Liver (tissue), 9 donors: ENCODE measurements around the gene RIC8B. TPM values are rescaled to one million over a fixed set of nuclear protein-coding genes. Genes with fewer than 3 reads are reported as not detected.

ENCODE experiments used
- DNase-seq: peaks from one replicate; pipeline ENCODE4 v3.0.0-alpha.2; 2017; ENCODE audit warnings: low spot score
- H3K27ac ChIP-seq, 2 donors: one replicate each; pipeline ENCODE4 v1.7.0; 2013; ENCODE audit warnings: inconsistent platforms in 2 of 2, low read length in 2 of 2, control low read depth in 1 of 2, low read depth in 1 of 2, mild to moderate bottlenecking in 1 of 2
- H3K27me3 ChIP-seq, 4 donors: one replicate each; pipeline versions ENCODE4 v1.6.1 to v1.7.0; 2013; ENCODE audit warnings: low read length in 3 of 4, inconsistent platforms in 1 of 4, mild to moderate bottlenecking in 1 of 4, moderate library complexity in 1 of 4; ENCODE audit not compliant: control insufficient read depth in 4 of 4, insufficient read depth in 4 of 4
- H3K36me3 ChIP-seq, 4 donors: one replicate each; pipeline versions ENCODE4 v1.6.1 to v1.7.0; 2013; ENCODE audit warnings: low read length in 3 of 4, mild to moderate bottlenecking in 3 of 4, low read depth in 1 of 4, moderate library complexity in 1 of 4; ENCODE audit not compliant: control insufficient read depth in 4 of 4, insufficient read depth in 3 of 4
- H3K4me1 ChIP-seq, 4 donors: one replicate each; pipeline versions ENCODE4 v1.6.1 to v1.7.0; 2013; ENCODE audit warnings: low read length in 3 of 4, mild to moderate bottlenecking in 3 of 4, moderate library complexity in 1 of 4; ENCODE audit not compliant: control insufficient read depth in 4 of 4, insufficient read depth in 4 of 4
- H3K4me3 ChIP-seq, 3 donors: one replicate each; pipeline versions ENCODE4 v1.6.1 to v1.7.0; 2013; ENCODE audit warnings: low read length in 3 of 3, control low read depth in 1 of 3, low read depth in 1 of 3, mild to moderate bottlenecking in 1 of 3
- H3K9ac ChIP-seq, 2 donors: one replicate each; pipeline ENCODE4 v1.7.0; 2013; ENCODE audit warnings: low read length in 2 of 2, mild to moderate bottlenecking in 2 of 2, moderate library complexity in 2 of 2, control low read depth in 1 of 2, low read depth in 1 of 2
- H3K9me3 ChIP-seq, 4 donors: one replicate each; pipeline versions ENCODE4 v1.6.1 to v1.7.0; 2013; ENCODE audit warnings: low read length in 3 of 4; ENCODE audit not compliant: control insufficient read depth in 4 of 4
- FOXA2 ChIP-seq: IDR thresholded peaks from 2 replicates; pipeline ENCODE4 v1.6.1; 2016; ENCODE audit warnings: antibody characterized with exemption
- HNF4A ChIP-seq, 2 donors: conservative IDR thresholded peaks; 2 replicates each; pipeline ENCODE4 v1.6.1; 2016; ENCODE audit warnings: antibody characterized with exemption in 2 of 2, mild to moderate bottlenecking in 2 of 2
- HNF4G ChIP-seq: IDR thresholded peaks from 2 replicates; pipeline ENCODE4 v1.6.1; 2016; ENCODE audit warnings: antibody characterized with exemption
- JUND ChIP-seq, 2 donors: IDR thresholded peaks; 2 replicates each; pipeline ENCODE4 v1.6.1; 2016; ENCODE audit warnings: antibody characterized with exemption in 2 of 2
- MAX ChIP-seq: IDR thresholded peaks from 2 replicates; pipeline ENCODE4 v1.6.1; 2016; ENCODE audit warnings: antibody characterized with exemption
- RAD21 ChIP-seq, 2 donors: IDR thresholded peaks; 2 replicates each; pipeline ENCODE4 v1.6.1; 2016; ENCODE audit warnings: antibody characterized with exemption in 2 of 2, mild to moderate bottlenecking in 2 of 2
- SP1 ChIP-seq: IDR thresholded peaks from 2 replicates; pipeline ENCODE4 v1.6.1; 2018; ENCODE audit warnings: antibody characterized with exemption, mild to moderate bottlenecking
- TAF1 ChIP-seq: conservative IDR thresholded peaks from 2 replicates; pipeline ENCODE4 v1.6.1; 2016; ENCODE audit warnings: antibody characterized with exemption, mild to moderate bottlenecking
- ZBTB33 ChIP-seq: IDR thresholded peaks from 2 replicates; pipeline ENCODE4 v1.6.1; 2016; ENCODE audit warnings: antibody characterized with exemption
- WGBS: extraction: QIAGEN DNeasy Blood & Tissue Kit; methylation state at CpG from one replicate; pipeline ENCODE4 v1.1.7; 2013; 5-methylcytosine and 5-hydroxymethylcytosine counted together
- polyA plus RNA-seq, 2 donors: library from polyadenylated mRNA; stranded (reverse) in 1 of 2; unstranded in 1 of 2; fragments of 200-250 nt in 1 of 2; fragments of >200 nt in 1 of 2; fragmentation: Nextera tagmentation in 1 of 2; extraction: Ambion mirVana in 1 of 2; gene quantifications; one replicate each; pipeline versions ENCODE4 v1.2.1 to v1.2.3, GENCODE V29; 2013 to 2015
- total RNA-seq, 2 donors: library from RNA; depleted of rRNA; stranded (reverse); fragments of >200 nt; gene quantifications; one replicate each; pipeline ENCODE4 v1.2.3, GENCODE V29; 2014
- donor health status: healthy.
- donor health status: healthy.
- donor health status: healthy.
- donor health status: healthy.
- donor health status: healthy.

RIC8B gene
- total and polyA plus RNA-seq, 4 donors, result 2.7 to 15.1 (median 4.2) TPM

GRCh38 chr12:106814714-106815113 is 40.2 kb downstream of the RIC8B start (continued):
- TF ChIP-seq ZBTB33, result no peak

- Histone ChIP-seq H3K4me1 (no peaks in the 10 kb centered on the region), H3K27ac (no peak overlapping the region), H3K9me3 (no peaks in the 10 kb centered on the region), H3K9ac (no peak overlapping the region), H3K4me3 (no peak overlapping the region), H3K27me3 (no peaks in the 10 kb centered on the region), H3K36me3 (peaks cover 0 to 13% (median 8%) of the 10 kb centered on the region in 4 donors)
- 98% methylated on average over 1 of the region's 1 CpG for WGBS
- TF ChIP-seq ZBTB33, result no peak
- no peak for TF ChIP-seq RAD21 (IDR thresholded peaks at IDR 0.05)
- no peak for TF ChIP-seq HNF4A (conservative IDR thresholded peaks at IDR 0.05)
- no peak for TF ChIP-seq HNF4G
- DNase-seq, result no peak
Measured at GRCh38 chr12:106815741-106816140, 41.3 kb downstream of the RIC8B start.

- no peak for DNase-seq
- no peak overlapping the region for H3K9ac ChIP-seq
- no peaks in the 10 kb centered on the region for H3K9me3 ChIP-seq
- WGBS, result 98% methylated on average over 2 of the region's 2 CpGs
- TF ChIP-seq SP1 (no peak), FOXA2 (no peak), MAX (no peak), JUND (IDR thresholded peaks at IDR 0.05) (no peak), TAF1 (no peak)
- H3K4me1 ChIP-seq, result no peaks in the 10 kb centered on the region
- no peaks in the 10 kb centered on the region for H3K27me3 ChIP-seq
- H3K4me3 ChIP-seq, result no peak overlapping the region
- H3K36me3 ChIP-seq, result peaks cover 0 to 13% (median 9%) of the 10 kb centered on the region in 4 donors
- no peak overlapping the region for H3K27ac ChIP-seq
Measured at GRCh38 chr12:106816231-106816630, 41.7 kb downstream of the RIC8B start.

- H3K9ac ChIP-seq, result no peak overlapping the region
- no peak overlapping the region for H3K27ac ChIP-seq
- H3K4me3 ChIP-seq, result no peak overlapping the region
- no peak for TF ChIP-seq ZBTB33
- TF ChIP-seq RAD21 (IDR thresholded peaks at IDR 0.05), result no peak
- H3K27me3 ChIP-seq, result no peaks in the 10 kb centered on the region
- no peak for DNase-seq
- peaks cover 0 to 2% (median 0%) of the 10 kb centered on the region in 4 donors for H3K4me1 ChIP-seq
- WGBS, result 97% methylated on average over 1 of the region's 1 CpG
- H3K9me3 ChIP-seq, result no peaks in the 10 kb centered on the region
- peaks cover 0 to 8% (median 5%) of the 10 kb centered on the region in 4 donors for H3K36me3 ChIP-seq
Measured at GRCh38 chr12:106819991-106820390, 45.5 kb downstream of the RIC8B start.
